Sigmoid colon (tissue), 4 donors: Measurements from ENCODE around the gene IRS4.

Experiments used
- CTCF ChIP-seq, 4 experiments: fragments of 450-650 bp in 3 of 4; fragments of 200-600 bp in 1 of 4; IDR thresholded peaks; one replicate each; pipeline ENCODE4 v1.5.1; 2016 to 2019; ENCODE audit warnings: antibody characterized with exemption in 4 of 4, mild to moderate bottlenecking in 3 of 4, moderate library complexity in 2 of 4
- EP300 ChIP-seq, 4 donors: sonication (generic); formaldehyde crosslinking; IDR thresholded peaks; one replicate each; pipeline ENCODE4 v1.6.1; 2017; ENCODE audit warnings: antibody characterized with exemption in 4 of 4
- POLR2A ChIP-seq, 2 donors: fragments of 450-650 bp; IDR thresholded peaks; one replicate each; pipeline ENCODE4 v1.6.1; 2016; ENCODE audit warnings: antibody characterized with exemption in 2 of 2, mild to moderate bottlenecking in 2 of 2, moderate library complexity in 2 of 2
- POLR2AphosphoS5 ChIP-seq, 4 donors: sonication (generic); formaldehyde crosslinking; IDR thresholded peaks; one replicate each; pipeline ENCODE4 v1.6.1; 2017; ENCODE audit warnings: antibody characterized with exemption in 4 of 4

GRCh38 chrX:108740299-108740774, 4.0 kb upstream of the IRS4 start:
- TF ChIP-seq POLR2AphosphoS5 (IDR thresholded peaks at IDR 0.05) = no peak
- TF ChIP-seq EP300 (IDR thresholded peaks at IDR 0.05) = no peak
- no peak for TF ChIP-seq CTCF (IDR thresholded peaks at IDR 0.05)
- no peak for TF ChIP-seq POLR2A (IDR thresholded peaks at IDR 0.05)
